GM19043 (cell line): ENCODE measurements around the gene ABR.
"Not testable (repeated sequence)": the region's sequence is repeated elsewhere in the genome, so short reads cannot be mapped to it uniquely, and the experiment has no call there.

Source experiments
- ATAC-seq: cut with Tn5 transposase; IDR thresholded peaks from one replicate; pipeline ENCODE4 v1.9.1; 2021; ENCODE audit warnings: low read depth; ENCODE audit not compliant: unreplicated experiment

ABR gene

GRCh38 chr17:1202291-1202690, 22.5 kb upstream of the ABR start:
- ATAC-seq: no peak

- ATAC-seq: no peak
These were observed 21.4 kb upstream of the ABR start for GRCh38 chr17:1201132-1201702.

- not testable (repeated sequence) for ATAC-seq
These were observed 19.5 kb upstream of the ABR start for GRCh38 chr17:1199271-1199743.

GRCh38 chr17:1197781-1198490, 18.2 kb upstream of the ABR start:
- ATAC-seq: peak; percentile 50

- ATAC-seq: no peak
These were observed 17.6 kb upstream of the ABR start for GRCh38 chr17:1197379-1197778.

GRCh38 chr17:1196946-1197345, 17.2 kb upstream of the ABR start:
- no peak for ATAC-seq

- ATAC-seq: no peak
These were observed 13.3 kb upstream of the ABR start for GRCh38 chr17:1192911-1193699.

- ATAC-seq: no peak
These were observed 11.1 kb upstream of the ABR start for GRCh38 chr17:1190751-1191331.

- ATAC-seq: no peak
These were observed 9.2 kb upstream of the ABR start for GRCh38 chr17:1188812-1189504.

GRCh38 chr17:1186923-1187771, 7.4 kb upstream of the ABR start:
- ATAC-seq: no peak

- ATAC-seq: no peak
These were observed 6.5 kb upstream of the ABR start for GRCh38 chr17:1186214-1186820.

- no peak for ATAC-seq
These were observed 3.5 kb upstream of the ABR start for GRCh38 chr17:1183171-1183873.

- ATAC-seq: no peak
These were observed 3.0 kb upstream of the ABR start for GRCh38 chr17:1182811-1183170.

- ATAC-seq: no peak
These were observed 2.0 kb upstream of the ABR start for GRCh38 chr17:1181753-1182137.

- no peak for ATAC-seq
These were observed 1.4 kb upstream of the ABR start for GRCh38 chr17:1180958-1181752.

- no peak for ATAC-seq
These were observed 516 bp downstream of the ABR start for GRCh38 chr17:1179112-1179817.

- no peak for ATAC-seq
These were observed 2.6 kb downstream of the ABR start for GRCh38 chr17:1177016-1177700.
